GM15510 (cell line): ENCODE measurements around the gene SGIP1.

ENCODE experiments used
- POLR2A ChIP-seq: IDR thresholded peaks from 3 replicates; pipeline ENCODE4 v1.6.1; 2011; ENCODE audit warnings: borderline replicate concordance; ENCODE audit not compliant: insufficient read length; ENCODE audit errors: extremely low read depth

Gene SGIP1

GRCh38 chr1:66769512-66770229, 235.7 kb downstream of the SGIP1 start:
- no peak for TF ChIP-seq POLR2A

DNA sequence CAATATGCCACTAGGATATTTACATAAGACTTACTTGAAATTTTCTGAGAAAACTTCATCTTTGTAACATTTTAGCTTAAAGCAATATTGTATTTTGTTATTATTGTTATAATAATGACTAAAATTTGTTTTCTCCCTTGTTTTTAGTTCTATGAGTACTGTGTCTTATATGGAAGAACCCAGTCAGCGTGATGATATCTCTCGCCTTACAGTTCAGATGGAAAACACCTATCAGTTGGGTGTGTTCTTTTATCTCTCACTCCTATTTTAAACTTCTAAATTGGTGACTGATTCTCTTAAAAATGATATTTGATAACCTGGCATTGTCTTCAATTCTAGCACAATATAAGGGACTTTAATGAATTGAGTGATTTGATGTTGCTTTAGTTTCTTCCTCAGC, 236.3 kb downstream of the SGIP1 start:
- no peak for TF ChIP-seq POLR2A

DNA sequence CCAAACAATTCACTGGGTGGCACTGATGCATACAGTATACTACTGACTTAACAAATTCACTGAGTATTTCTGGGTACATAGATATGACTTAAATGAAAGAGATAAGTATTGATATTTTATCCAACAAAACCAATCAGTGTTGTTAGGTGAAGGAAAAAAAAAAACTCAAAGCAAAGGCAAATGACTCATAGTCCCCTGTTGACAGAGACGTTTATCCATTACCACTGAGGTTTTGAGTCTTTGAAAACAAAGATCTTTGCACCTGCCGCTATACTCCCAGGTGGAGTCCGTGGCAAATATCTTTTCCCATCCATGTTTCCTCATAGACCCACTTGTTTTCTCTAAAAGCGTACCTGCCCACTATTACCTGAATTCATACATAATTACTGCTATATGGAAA, 236.7 kb downstream of the SGIP1 start:
- TF ChIP-seq POLR2A, result no peak

DNA sequence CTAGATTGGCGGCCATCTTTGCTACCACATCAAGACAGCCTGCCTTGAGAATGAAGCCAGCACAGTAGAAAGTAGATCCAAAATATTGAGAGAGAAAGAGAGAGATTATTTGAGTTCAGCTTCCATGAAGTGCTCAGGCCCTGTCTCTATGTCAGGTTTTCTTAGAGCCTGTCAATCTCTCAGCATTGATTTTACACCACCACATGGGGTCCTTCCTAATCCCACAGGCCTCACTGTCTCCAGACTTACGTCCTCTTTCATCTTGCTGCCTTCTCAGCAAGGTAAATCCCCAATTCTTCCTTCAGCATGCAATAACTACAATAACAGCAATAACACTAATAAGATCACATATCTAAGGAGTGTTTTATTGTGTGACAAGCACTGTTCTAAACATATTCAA, 239.3 kb downstream of the SGIP1 start:
- no peak for TF ChIP-seq POLR2A

DNA sequence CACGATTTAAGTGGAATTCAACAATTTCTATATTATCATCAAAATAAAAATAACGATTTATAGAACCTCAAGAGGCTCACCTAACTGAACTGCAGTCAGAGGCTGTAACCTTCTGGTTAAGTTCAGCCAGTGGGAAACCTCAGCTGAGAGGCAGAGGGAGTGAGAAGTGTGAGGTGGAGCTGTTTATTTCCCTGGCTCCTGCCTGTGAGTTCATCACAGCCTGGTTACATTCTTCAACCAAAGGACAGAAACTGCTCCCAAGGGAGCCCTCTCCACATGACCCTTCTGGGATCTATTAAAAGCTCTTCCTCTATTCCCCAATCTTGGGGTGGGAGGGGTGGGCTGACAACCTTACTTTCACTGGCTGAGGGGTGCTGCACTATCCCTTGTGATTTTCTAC, 240.5 kb downstream of the SGIP1 start:
- TF ChIP-seq POLR2A, result no peak

DNA sequence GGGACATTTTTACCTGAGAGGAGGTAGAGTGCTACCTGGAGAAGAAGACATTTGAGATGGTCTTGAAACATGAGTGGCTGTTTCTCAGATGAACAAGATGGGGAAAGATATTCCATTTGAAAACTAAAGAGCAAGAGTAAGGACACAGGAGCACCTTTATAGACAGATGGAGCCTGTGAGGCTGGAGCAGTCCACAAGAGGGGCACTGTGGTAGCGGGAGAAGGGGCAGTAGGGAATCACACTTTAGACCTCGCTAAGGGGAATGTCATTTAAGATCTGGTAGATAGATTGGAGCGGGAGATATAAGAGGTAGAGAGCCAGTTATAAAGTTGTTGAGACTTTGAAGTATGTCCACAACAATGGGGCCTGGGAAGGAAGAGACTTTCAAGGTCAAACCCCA, 241.7 kb downstream of the SGIP1 start:
- no peak for TF ChIP-seq POLR2A

DNA sequence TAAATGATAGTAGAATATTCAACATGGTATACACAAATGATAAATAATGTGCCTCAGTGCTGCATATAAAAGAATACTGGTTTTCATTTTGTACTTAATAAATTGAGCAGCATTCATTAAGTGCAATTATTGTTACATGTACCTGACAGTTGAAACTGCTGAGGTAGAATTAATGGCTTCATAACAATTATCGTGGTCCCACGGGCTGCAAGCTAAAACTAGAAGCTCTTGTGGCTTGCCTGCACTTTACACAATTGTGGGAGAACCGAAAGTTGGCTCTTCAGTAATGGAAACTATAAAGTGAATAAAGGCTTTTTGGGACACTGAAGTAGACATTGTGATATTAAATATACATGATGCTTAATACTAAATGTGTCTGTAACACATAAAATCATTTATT, 243.9 kb downstream of the SGIP1 start:
- TF ChIP-seq POLR2A, result no peak

DNA sequence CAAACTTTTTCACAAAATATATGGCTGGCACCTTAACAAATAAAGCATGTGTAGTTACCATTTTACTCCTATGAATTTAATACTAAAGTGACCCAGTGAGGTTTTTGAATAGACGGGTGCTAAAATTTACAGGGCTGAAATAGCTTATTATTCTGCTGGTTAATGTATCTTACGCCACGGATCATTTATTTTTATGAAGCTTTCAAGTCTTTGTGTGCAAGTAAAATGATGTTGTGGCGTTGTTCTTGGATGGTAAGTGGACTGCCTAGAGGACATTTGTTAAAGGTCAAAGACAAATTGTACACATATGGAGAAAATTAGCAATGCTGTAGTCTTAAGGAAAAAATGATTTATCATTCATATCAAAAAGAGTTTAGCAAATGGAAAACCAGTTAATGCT, 244.3 kb downstream of the SGIP1 start:
- no peak for TF ChIP-seq POLR2A

- no peak for TF ChIP-seq POLR2A
Observed at GRCh38 chr1:66778969-66779368, 245.0 kb downstream of the SGIP1 start.

- TF ChIP-seq POLR2A, result no peak
Observed at GRCh38 chr1:66779475-66780078, 245.6 kb downstream of the SGIP1 start.

DNA sequence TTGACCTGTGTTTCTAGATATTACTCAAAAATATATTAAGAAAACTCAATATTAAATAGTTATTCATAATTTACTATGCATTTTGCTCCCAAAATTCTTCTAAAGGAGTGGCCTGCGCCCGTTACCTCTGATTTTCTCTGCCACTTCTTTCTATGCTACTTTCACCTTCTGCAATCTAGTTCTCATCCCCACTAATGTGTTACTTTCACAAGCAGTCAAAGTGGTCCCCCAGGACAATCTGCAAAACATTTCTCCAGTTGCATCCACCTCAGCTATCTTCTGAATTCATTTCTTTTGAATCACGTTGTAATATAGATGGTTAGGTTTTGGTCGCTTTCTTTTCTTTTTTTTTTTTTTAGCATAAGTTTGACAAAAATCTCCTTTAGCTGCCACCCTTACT, 253.7 kb downstream of the SGIP1 start:
- TF ChIP-seq POLR2A, result no peak

DNA sequence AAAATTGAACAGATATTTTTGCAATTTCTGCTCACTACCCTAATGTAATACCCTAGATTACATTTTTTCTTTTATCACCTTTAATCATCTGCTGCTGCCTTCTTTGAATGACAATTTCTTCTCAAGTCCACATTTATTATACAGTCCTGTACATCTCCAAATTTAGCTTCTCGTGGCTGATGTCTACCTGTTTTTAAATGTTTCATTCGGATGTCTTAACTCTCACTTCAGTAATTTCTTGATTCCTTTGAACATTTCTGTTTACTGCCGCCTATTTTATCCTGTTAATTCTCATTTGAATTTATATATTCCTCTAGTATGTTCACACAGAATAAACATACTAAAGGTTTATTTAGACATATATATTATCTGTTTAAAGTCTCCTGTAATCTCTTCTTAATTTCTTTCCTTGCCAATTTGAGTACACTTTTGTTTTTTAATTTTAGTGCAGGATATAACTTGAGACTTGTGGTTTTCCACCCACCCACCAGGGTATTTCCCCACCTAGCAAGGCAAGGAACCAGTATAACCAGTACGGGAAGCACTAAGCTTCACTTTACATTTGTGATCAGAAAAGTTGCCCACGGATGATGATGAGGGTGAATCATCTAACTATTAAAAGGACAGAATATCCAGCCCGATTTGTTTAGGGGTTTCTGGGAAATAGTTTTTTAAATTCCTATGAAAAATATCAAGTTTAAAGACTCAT, 254.4 kb downstream of the SGIP1 start:
- TF ChIP-seq POLR2A, result no peak

- TF ChIP-seq POLR2A, result no peak
Observed at GRCh38 chr1:66791621-66792610, 258.0 kb downstream of the SGIP1 start.
